Measurements from ENCODE around the gene RPGR. TPM values are rescaled to one million over a fixed set of nuclear protein-coding genes. Genes with fewer than 3 reads are reported as not detected.

The RPGR gene
- total and polyA plus RNA-seq, 4 donors: 2.6 to 21.8 (median 11.8) TPM

DNA sequence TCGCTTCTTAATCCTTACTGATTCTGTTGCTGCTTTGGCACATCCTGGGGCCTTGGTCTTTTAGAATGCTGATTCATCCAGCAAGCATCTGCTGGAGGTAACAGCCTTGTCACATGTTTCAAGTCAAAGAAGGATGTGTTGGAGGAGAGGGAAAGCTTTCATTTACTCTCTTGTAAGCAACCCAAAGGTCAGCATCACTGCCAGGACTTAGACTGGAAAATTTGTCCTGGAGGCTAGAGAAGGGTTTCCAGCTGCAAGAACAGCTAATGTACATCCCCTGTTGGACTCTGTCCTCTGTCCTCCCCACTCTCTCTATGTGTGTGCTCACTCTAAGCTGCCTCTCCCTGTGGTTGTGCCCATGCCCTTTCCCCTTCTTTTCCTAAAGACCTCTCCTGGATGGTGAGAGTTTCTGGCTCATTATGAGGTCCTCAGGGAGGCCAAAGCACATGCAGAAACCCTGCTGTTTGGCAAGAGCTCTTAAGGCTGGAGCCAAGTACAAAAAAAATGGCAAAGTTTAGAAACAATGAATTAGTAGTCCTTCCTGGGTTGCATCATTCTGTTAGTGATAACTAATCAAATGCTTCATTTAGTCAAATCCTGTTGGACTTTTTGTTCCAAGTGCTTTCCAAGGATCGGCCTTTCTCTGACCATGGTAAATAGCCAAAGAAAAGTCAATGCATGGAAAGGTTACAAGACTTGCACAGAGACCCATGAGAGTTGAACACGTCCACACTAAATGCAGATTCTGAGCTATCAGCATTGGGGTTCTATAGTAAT is 93.2 kb downstream of the RPGR start:
- Histone ChIP-seq H3K9me3 (ENCODE audit: control insufficient read depth, low read length) (no peaks in the 10 kb centered on the region), H3K4me1 (ENCODE audit: control insufficient read depth in 1 of 2, insufficient read depth in 2 of 2, low read length in 2 of 2) (no peaks in the 10 kb centered on the region), H3K27ac (ENCODE audit: low read depth in 1 of 2, low read length in 2 of 2) (peak overlapping the region in 1 of 2 donors; percentile 67), H3K36me3 (ENCODE audit: control insufficient read depth in 1 of 2, insufficient read depth in 2 of 2, low read length in 1 of 2) (no peaks in the 10 kb centered on the region), H3K4me3 (ENCODE audit: low read length in 2 of 2) (no peak overlapping the region), H3K27me3 (ENCODE audit: control insufficient read depth in 1 of 2, insufficient read depth in 2 of 2, low read length in 1 of 2) (no peaks in the 10 kb centered on the region)
- ATAC-seq (ENCODE audit: low FRiP score): peak; percentile 73
- no peak for DNase-seq
- intact Hi-C loops (cut with DNase I): no loop called here
- 19 to 22% methylated on average over 3 of the region's 3 CpGs for whole genome bisulfite sequencing, 2 donors

DNA sequence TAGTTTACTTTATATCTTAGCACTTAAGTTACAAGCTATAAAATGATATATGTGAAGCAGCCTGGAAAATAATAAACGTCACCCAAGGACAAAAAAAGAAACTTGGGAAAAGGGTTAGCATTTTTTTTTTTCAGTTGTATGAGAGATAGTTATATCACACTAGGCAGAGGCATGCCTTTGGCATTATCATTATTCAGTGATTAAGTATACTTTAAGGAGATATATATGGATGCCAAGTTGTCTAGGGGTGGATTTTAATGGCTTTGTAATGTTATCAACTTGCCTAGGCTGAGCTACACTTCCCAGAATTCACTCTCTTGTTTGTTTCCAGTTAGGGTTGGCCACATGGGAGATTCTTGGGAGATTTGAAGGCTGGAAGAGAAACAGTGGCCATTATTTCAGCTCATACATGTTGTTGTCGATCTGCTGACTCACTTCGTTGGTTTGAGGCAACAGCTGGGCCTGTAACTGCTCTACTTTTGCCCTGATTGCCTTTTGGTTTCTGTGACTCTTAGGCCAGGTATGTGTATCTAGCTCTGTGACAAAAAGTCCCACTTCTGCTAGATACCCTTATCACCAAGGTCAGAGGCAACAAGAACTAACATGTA is 95.1 kb downstream of the RPGR start:
- Histone ChIP-seq H3K27me3 (ENCODE audit: control insufficient read depth in 1 of 2, insufficient read depth in 2 of 2, low read length in 1 of 2) (no peaks in the 10 kb centered on the region), H3K36me3 (ENCODE audit: control insufficient read depth in 1 of 2, insufficient read depth in 2 of 2, low read length in 1 of 2) (no peaks in the 10 kb centered on the region), H3K4me1 (ENCODE audit: control insufficient read depth in 1 of 2, insufficient read depth in 2 of 2, low read length in 2 of 2) (no peaks in the 10 kb centered on the region), H3K9me3 (ENCODE audit: control insufficient read depth, low read length) (no peaks in the 10 kb centered on the region), H3K27ac (ENCODE audit: low read depth in 1 of 2, low read length in 2 of 2) (no peak overlapping the region), H3K4me3 (ENCODE audit: low read length in 2 of 2) (no peak overlapping the region)
- WGBS, 2 donors: 51 to 57% methylated on average over 3 of the region's 3 CpGs
- DNase-seq (no peak), ATAC-seq (ENCODE audit: low FRiP score) (peak; percentile 44)
- intact Hi-C loops (cut with DNase I): no loop called here

DNA sequence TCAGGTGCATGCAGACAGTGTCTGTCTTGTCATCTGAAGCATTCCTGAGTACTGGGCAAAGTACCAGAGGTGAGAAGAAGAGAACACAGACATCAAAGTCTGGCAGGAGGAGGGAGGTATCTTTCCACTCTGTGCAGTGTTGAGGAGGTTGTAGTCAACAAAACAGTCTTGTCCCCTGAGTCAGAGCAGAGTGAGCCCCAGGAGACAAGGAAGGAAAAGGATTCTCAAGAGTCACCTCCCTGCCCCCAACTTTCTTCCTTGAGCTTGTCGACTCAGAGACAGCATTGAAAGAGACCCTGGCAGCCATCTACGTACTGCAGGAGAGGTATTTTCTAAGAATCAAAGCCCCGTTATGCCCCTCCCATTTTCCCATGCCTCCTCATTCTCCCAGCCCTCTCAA is 102.2 kb downstream of the RPGR start:
- intact Hi-C loops (cut with DNase I): loop anchor here in 1 of 2 donors (10.0 kb wide), 1 partner anchor 100 kb away; the partner anchor contains the start of gene RPGR
- H3K9me3 ChIP-seq (ENCODE audit: control insufficient read depth, low read length): no peaks in the 10 kb centered on the region
- H3K4me3 ChIP-seq (ENCODE audit: low read length in 2 of 2): no peak overlapping the region
- ATAC-seq (ENCODE audit: low FRiP score) (no peak), DNase-seq (no peak)
- no peaks in the 10 kb centered on the region for H3K4me1 ChIP-seq (ENCODE audit: control insufficient read depth in 1 of 2, insufficient read depth in 2 of 2, low read length in 2 of 2)
- no peaks in the 10 kb centered on the region for H3K27me3 ChIP-seq (ENCODE audit: control insufficient read depth in 1 of 2, insufficient read depth in 2 of 2, low read length in 1 of 2)
- no peak overlapping the region for H3K27ac ChIP-seq (ENCODE audit: low read depth in 1 of 2, low read length in 2 of 2)
- 24 to 39% methylated on average over 3 of the region's 3 CpGs for WGBS, 2 donors
- H3K36me3 ChIP-seq (ENCODE audit: control insufficient read depth in 1 of 2, insufficient read depth in 2 of 2, low read length in 1 of 2): no peaks in the 10 kb centered on the region

DNA sequence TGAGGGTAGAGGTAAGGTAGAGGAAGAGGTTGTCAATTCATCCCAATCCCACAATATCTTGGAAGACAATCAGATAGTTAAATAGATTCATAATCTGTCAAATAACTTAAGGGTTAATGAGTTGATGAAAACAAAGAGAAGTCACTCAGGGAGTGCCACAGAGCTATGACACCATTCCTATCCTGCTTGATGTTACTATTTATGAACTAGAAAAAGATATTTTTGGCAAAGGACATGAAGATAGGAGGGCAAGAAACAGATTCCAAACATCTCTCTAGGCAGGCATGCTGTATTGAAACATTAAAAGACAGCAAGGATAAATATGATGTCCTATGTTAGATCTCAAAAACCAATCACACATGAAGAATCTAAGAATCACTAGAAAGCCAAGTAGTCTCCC is 103.1 kb downstream of the RPGR start:
- no peak overlapping the region for H3K4me3 ChIP-seq (ENCODE audit: low read length in 2 of 2)
- H3K4me1 ChIP-seq (ENCODE audit: control insufficient read depth in 1 of 2, insufficient read depth in 2 of 2, low read length in 2 of 2): no peaks in the 10 kb centered on the region
- intact Hi-C loops (cut with DNase I): loop anchor here in 1 of 2 donors (10.0 kb wide), 1 partner anchor 101 kb away; the partner anchor contains the start of gene RPGR
- ATAC-seq (ENCODE audit: low FRiP score): no peak
- H3K36me3 ChIP-seq (ENCODE audit: control insufficient read depth in 1 of 2, insufficient read depth in 2 of 2, low read length in 1 of 2): no peaks in the 10 kb centered on the region
- no peaks in the 10 kb centered on the region for H3K27me3 ChIP-seq (ENCODE audit: control insufficient read depth in 1 of 2, insufficient read depth in 2 of 2, low read length in 1 of 2)
- no peak overlapping the region for H3K27ac ChIP-seq (ENCODE audit: low read depth in 1 of 2, low read length in 2 of 2)
- H3K9me3 ChIP-seq (ENCODE audit: control insufficient read depth, low read length): no peaks in the 10 kb centered on the region
- no peak for DNase-seq

DNA sequence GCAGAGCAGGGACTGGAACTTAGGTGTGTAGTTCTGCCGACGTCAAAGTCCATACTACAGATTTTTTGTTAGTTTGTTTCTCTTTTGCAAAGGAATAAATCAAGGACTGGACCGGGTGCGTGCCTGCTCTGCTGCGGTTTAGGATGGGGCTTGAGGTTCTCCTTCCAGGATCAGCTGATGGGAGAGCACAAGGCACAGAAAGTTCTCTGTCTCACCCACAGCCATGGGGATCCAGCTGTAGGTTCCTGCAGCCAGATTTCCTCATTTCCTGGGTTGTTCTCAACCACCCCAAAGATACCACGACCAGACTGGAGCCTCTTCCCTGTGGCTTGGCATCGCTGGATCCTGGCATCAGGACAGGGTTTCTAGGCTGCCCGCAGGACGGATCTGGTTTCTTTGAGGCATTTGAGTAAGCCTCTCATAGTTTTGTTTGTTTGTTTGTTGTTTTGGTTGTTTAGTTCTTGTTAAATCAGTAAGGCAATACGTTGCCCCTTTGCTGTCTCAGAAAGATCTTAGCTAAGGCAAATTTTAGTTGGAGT is 105.8 kb downstream of the RPGR start:
- DNase-seq (no peak), ATAC-seq (ENCODE audit: low FRiP score) (no peak)
- intact Hi-C loops (cut with DNase I): loop anchor here in 1 of 2 donors (10.0 kb wide), 1 partner anchor 103 kb away; the partner anchor contains the start of gene RPGR
- Histone ChIP-seq H3K4me1 (ENCODE audit: control insufficient read depth in 1 of 2, insufficient read depth in 2 of 2, low read length in 2 of 2) (no peaks in the 10 kb centered on the region), H3K27ac (ENCODE audit: low read depth in 1 of 2, low read length in 2 of 2) (no peak overlapping the region), H3K4me3 (ENCODE audit: low read length in 2 of 2) (no peak overlapping the region), H3K27me3 (ENCODE audit: control insufficient read depth in 1 of 2, insufficient read depth in 2 of 2, low read length in 1 of 2) (no peaks in the 10 kb centered on the region), H3K9me3 (ENCODE audit: control insufficient read depth, low read length) (no peaks in the 10 kb centered on the region), H3K36me3 (ENCODE audit: control insufficient read depth in 1 of 2, insufficient read depth in 2 of 2, low read length in 1 of 2) (no peaks in the 10 kb centered on the region)
- WGBS, 2 donors: 72 to 78% methylated on average over 10 of the region's 10 CpGs

DNA sequence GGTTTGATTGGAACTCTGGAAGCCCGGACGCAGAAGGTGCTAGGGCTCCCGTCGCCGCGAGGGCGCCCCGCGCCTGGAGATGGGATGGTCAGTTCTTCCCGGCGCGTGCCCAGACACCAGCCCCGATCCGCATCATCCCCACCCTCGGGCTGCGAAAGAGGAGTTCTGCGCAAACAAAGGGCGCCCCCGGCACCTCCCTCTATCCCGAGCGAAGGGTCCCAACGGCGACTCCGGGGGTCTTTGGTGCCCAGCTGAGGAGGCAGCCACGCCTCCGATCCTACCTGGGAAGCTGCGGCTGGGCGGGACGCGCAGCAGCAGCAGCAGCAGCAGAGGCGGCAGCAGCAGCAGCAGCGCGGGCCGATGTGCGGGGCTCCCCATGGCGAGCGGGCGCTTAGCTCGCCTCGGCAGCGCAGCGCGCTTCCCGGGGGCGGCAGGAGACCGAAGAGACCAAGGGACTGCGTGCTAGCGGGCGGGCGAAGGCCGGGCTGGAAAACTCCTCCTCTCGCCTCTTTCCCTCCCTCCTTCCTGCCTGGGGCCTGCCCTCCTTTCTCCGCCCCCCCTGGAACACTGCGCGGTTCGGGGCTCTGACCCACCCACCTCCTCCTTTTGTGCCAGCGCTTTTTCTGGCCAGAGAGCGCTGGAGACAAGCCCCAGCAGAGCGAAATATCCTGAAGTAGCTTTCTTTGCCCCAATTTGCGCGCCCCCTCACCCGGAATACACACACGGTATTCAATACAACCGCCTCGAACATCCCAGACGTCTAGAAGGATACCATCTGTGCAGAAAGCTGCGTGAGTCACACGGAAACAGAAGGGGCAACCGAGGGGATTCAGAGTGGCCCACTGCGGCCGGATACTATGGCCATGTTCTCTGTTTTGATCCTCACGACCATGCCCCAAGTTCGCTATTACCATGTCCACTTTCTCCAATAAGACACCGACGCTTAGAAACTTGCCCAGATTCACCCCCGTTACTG is 106.6 kb downstream of the RPGR start, which contains the start of gene SRPX:
SRPX (minus strand) TSS at position 457 of the 976 bp plus-strand sequence; CDS start at position 378, 79 bp downstream.
- Histone ChIP-seq H3K36me3 (ENCODE audit: control insufficient read depth in 1 of 2, insufficient read depth in 2 of 2, low read length in 1 of 2) (no peaks in the 10 kb centered on the region), H3K9me3 (ENCODE audit: control insufficient read depth, low read length) (no peaks in the 10 kb centered on the region), H3K4me3 (ENCODE audit: low read length in 2 of 2) (peak within 1 kb of the TSS; percentile 36 to 93), H3K27me3 (ENCODE audit: control insufficient read depth in 1 of 2, insufficient read depth in 2 of 2, low read length in 1 of 2) (no peaks in the 10 kb centered on the region), H3K4me1 (ENCODE audit: control insufficient read depth in 1 of 2, insufficient read depth in 2 of 2, low read length in 2 of 2) (no peaks in the 10 kb centered on the region), H3K27ac (ENCODE audit: low read depth in 1 of 2, low read length in 2 of 2) (no peak within 1 kb of the TSS)
- intact Hi-C loops (cut with DNase I): loop anchor here in 1 of 2 donors (10.0 kb wide), 1 partner anchor 104 kb away; the partner anchor contains the start of gene RPGR
- WGBS, 2 donors: 6 to 37% methylated on average over 48 to 76 of the region's 76 CpGs
- ATAC-seq (ENCODE audit: low FRiP score): peak; percentile 71
- DNase-seq: peak; percentile 51 to 79

DNA sequence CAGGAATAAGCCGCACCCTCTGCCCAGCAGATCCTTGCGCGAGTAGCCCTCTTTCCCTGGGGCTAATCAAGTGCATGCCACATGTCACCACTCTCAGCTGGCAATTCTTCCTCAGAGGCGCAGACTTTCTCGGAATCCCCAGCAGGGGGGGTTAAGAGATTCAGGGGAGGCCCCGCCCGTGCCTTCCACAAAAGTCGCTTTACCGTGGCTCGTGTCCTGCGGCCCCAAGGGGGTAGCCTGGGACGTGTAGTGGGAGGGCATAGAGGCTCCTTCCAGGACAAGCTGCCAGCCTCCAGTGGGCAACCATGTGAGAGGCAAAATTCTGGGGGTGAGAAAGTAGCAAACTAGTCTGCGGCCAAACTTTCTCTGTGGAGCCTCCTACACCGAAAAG is 107.3 kb downstream of the RPGR start:
- Histone ChIP-seq H3K36me3 (ENCODE audit: control insufficient read depth in 1 of 2, insufficient read depth in 2 of 2, low read length in 1 of 2) (no peaks in the 10 kb centered on the region), H3K9me3 (ENCODE audit: control insufficient read depth, low read length) (no peaks in the 10 kb centered on the region), H3K27ac (ENCODE audit: low read depth in 1 of 2, low read length in 2 of 2) (no peak overlapping the region), H3K4me3 (ENCODE audit: low read length in 2 of 2) (peak overlapping the region; percentile 36 to 93), H3K4me1 (ENCODE audit: control insufficient read depth in 1 of 2, insufficient read depth in 2 of 2, low read length in 2 of 2) (no peaks in the 10 kb centered on the region), H3K27me3 (ENCODE audit: control insufficient read depth in 1 of 2, insufficient read depth in 2 of 2, low read length in 1 of 2) (no peaks in the 10 kb centered on the region)
- 1 to 39% methylated on average over 14 of the region's 14 CpGs for WGBS, 2 donors
- peak; percentile 60 to 75 for DNase-seq
- peak; percentile 72 for ATAC-seq (ENCODE audit: low FRiP score)
- intact Hi-C loops (cut with DNase I): loop anchor here in 1 of 2 donors (10.0 kb wide), 1 partner anchor 105 kb away; the partner anchor contains the start of gene RPGR
